Measurements from ENCODE around the gene MRPL53. TPM values are rescaled to one million over a fixed set of nuclear protein-coding genes. Genes with fewer than 3 reads are reported as not detected.

MRPL53 gene
- total and polyA plus RNA-seq, 9 of the 15 experiments (the other 6 are each of a cell fraction or from before 2014, with no cell fraction given), result 11.5 to 87.9 (median 41.1) TPM

- no peak for TF ChIP-seq REST (IDR thresholded peaks at IDR 0.05; ENCODE audit: borderline replicate concordance)
- no peak for TF ChIP-seq REST (CRISPR knock-in tag; IDR thresholded peaks at IDR 0.05; ENCODE audit: low read depth)
- no peak for TF ChIP-seq SMAD1 (IDR thresholded peaks at IDR 0.05; ENCODE audit: low read depth, low read length, partially characterized antibody)
- TF ChIP-seq, protein P1, sequence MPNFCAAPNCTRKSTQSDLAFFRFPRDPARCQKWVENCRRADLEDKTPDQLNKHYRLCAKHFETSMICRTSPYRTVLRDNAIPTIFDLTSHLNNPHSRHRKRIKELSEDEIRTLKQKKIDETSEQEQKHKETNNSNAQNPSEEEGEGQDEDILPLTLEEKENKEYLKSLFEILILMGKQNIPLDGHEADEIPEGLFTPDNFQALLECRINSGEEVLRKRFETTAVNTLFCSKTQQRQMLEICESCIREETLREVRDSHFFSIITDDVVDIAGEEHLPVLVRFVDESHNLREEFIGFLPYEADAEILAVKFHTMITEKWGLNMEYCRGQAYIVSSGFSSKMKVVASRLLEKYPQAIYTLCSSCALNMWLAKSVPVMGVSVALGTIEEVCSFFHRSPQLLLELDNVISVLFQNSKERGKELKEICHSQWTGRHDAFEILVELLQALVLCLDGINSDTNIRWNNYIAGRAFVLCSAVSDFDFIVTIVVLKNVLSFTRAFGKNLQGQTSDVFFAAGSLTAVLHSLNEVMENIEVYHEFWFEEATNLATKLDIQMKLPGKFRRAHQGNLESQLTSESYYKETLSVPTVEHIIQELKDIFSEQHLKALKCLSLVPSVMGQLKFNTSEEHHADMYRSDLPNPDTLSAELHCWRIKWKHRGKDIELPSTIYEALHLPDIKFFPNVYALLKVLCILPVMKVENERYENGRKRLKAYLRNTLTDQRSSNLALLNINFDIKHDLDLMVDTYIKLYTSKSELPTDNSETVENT (CRISPR knock-in tag; IDR thresholded peaks at IDR 0.05), result peak; percentile 48; the same call in 1 of the 2 replicates
- TF ChIP-seq ZNF134 (CRISPR knock-in tag; conservative IDR thresholded peaks at IDR 0.05), result no peak
- TF ChIP-seq, protein P2, sequence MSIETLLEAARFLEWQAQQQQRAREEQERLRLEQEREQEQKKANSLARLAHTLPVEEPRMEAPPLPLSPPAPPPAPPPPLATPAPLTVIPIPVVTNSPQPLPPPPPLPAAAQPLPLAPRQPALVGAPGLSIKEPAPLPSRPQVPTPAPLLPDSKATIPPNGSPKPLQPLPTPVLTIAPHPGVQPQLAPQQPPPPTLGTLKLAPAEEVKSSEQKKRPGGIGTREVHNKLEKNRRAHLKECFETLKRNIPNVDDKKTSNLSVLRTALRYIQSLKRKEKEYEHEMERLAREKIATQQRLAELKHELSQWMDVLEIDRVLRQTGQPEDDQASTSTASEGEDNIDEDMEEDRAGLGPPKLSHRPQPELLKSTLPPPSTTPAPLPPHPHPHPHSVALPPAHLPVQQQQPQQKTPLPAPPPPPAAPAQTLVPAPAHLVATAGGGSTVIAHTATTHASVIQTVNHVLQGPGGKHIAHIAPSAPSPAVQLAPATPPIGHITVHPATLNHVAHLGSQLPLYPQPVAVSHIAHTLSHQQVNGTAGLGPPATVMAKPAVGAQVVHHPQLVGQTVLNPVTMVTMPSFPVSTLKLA (conservative IDR thresholded peaks at IDR 0.05), result peak; percentile 50 to 64; a peak in 3 of 4 replicates
- peak; percentile 79 for TF ChIP-seq ETS1 (conservative IDR thresholded peaks at IDR 0.05; ENCODE audit: control insufficient read depth, low read depth, low read length)
- no peak for TF ChIP-seq ZNF512 (tag; IDR thresholded peaks at IDR 0.05)
- no peak for TF ChIP-seq ZNF41 (CRISPR knock-in tag; conservative IDR thresholded peaks at IDR 0.05)
- no peak for TF ChIP-seq NFE2 (IDR thresholded peaks at IDR 0.05; ENCODE audit: low read depth)
- no peak for TF ChIP-seq STAT5A (IDR thresholded peaks at IDR 0.05; ENCODE audit: borderline replicate concordance, low read length)
Measured at GRCh38 chr2:74440378-74441169, 31.9 kb downstream of the MRPL53 start (continued).
